Heart left ventricle (tissue), 13 donors: ENCODE results near the gene EIF2D.

Experiments
- CTCF ChIP-seq, 12 donors: fragments of 200-600 bp; sonication (generic) in 4 of 12; IDR thresholded peaks; one replicate each; pipeline versions ENCODE4 v1.5.0 to v1.8.0; 2018 to 2022; ENCODE audit warnings: antibody characterized with exemption in 12 of 12, mild to moderate bottlenecking in 5 of 12
- POLR2A ChIP-seq, 2 donors: fragments of 450-650 bp; IDR thresholded peaks; one replicate each; pipeline ENCODE4 v1.6.1; 2017; ENCODE audit warnings: antibody characterized with exemption in 2 of 2, mild to moderate bottlenecking in 2 of 2, moderate library complexity in 2 of 2
- donor health status: ischemic (EF 13 %, LVEDD 7.1; RV severe dilation, severe dysfunction).
- donor health status: DM: no; HTN: yes; CAD: no.
- donor health status: DM: no; HTN: no; CAD: no.
- donor health status: ischemic (EF 25% LVEDD 6.9; RV normal size, moderate dysfunction).
- donor health status: ischemic (EF 25% LVEDD 5.7; RV mildly dilated, moderate dysfunction).
- donor health status: ischemic (EF 35%, LVEDD 5.7; RV mildly dilated, moderate dysfunction).
- donor health status: nonischemic (EF 11% LVEDD 7.7; RV severe dilation, severe dysfunction).
- donor health status: DM: yes; HTN: yes; CAD: no.
- donor health status: PGD.
- donor health status: ischemic (EF 29% LVEDD 5.4; RV normal size, mild dysfunction).
- donor health status: nonischemic (EF 23%, LVEDD 6.1; RV moderate dilation, normal function).

- no peak for TF ChIP-seq CTCF (IDR thresholded peaks at IDR 0.05)
- no peak for TF ChIP-seq POLR2A (IDR thresholded peaks at IDR 0.05)
These were observed 43.4 kb downstream of the EIF2D start for GRCh38 chr1:206568779-206569352.
